DOHH2 (cell line): Measurements from ENCODE around the gene CDKAL1.

ENCODE experiments used
- EZH2phosphoT487 ChIP-seq: fragments of 200-600 bp; sonication (generic); IDR thresholded peaks from 2 replicates; pipeline ENCODE4 v1.6.1; 2017; ENCODE audit warnings: borderline replicate concordance, mild to moderate bottlenecking, antibody characterized with exemption, low read length, moderate library complexity, mixed read lengths
- TF ChIP-seq, protein P1 (sequence below): fragments of 200-600 bp; sonication (generic); IDR thresholded peaks from one replicate; pipeline ENCODE4 v1.5.1; 2014; ENCODE audit warnings: antibody characterized with exemption, mild to moderate bottlenecking, low read depth, low read length; ENCODE audit not compliant: poor library complexity, severe bottlenecking

DNA sequence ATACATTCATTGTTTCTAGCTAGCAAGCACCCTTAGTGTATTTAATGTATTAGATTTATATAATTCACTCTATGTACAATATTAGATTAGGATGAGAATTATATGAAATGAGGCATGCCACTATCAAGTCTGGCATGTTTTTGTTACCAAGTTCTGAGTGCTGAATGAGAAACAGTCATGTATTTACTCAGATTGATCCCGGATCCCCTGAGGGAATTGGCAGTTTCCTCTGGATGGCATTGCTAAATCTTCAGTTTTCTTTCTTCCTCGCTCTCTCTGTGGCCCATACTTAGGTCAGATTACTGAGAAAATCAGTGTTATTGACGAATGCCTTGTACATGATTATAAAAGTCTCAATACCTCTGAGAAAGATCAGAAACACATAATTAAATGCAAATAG, 66.6 kb downstream of the CDKAL1 start:
- TF ChIP-seq, protein P1, sequence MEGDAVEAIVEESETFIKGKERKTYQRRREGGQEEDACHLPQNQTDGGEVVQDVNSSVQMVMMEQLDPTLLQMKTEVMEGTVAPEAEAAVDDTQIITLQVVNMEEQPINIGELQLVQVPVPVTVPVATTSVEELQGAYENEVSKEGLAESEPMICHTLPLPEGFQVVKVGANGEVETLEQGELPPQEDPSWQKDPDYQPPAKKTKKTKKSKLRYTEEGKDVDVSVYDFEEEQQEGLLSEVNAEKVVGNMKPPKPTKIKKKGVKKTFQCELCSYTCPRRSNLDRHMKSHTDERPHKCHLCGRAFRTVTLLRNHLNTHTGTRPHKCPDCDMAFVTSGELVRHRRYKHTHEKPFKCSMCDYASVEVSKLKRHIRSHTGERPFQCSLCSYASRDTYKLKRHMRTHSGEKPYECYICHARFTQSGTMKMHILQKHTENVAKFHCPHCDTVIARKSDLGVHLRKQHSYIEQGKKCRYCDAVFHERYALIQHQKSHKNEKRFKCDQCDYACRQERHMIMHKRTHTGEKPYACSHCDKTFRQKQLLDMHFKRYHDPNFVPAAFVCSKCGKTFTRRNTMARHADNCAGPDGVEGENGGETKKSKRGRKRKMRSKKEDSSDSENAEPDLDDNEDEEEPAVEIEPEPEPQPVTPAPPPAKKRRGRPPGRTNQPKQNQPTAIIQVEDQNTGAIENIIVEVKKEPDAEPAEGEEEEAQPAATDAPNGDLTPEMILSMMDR: no peak
- no peak for TF ChIP-seq EZH2phosphoT487
